ENCODE results near the gene DTNB. TPM values are rescaled to one million over a fixed set of nuclear protein-coding genes. Genes with fewer than 3 reads are reported as not detected.
A peak's percentile ranks its signal among the peaks of the same experiment; 100 is the strongest.
"Not testable (repeated sequence)": the region's sequence is repeated elsewhere in the genome, so short reads cannot be mapped to it uniquely, and the experiment has no call there.

DTNB gene
- total RNA-seq, 1 donor from 2014 or later = 28.9 TPM

DNA sequence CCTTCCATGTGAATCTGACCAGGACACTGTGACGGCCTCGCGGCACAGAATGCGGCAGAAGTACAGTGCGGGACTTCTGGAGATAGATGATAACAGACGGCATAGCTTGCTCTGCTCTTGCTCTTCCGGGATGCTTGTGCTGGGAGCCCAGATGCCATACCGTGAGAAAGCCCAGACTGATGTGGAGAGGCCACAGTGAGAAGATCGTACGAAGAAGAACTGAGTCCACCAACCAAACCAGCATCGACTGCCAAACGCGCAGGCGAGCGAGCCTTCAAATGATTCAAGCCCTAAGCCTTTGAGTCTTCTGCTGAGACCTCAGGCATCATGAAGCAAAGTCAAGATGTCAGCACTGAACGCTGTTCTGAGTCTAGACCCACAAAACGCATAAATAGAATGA is 33.7 kb downstream of the DTNB start:
- Mint-ChIP-seq H3K9me3 (no peaks in the 10 kb centered on the region), H3K4me3 (no peak overlapping the region), H3K36me3 (ENCODE audit: low read depth) (peaks cover 20% of the 10 kb centered on the region), H3K27me3 (ENCODE audit: insufficient read depth) (no peaks in the 10 kb centered on the region), H3K27ac (peak overlapping the region; percentile 2), H3K4me1 (ENCODE audit: low read depth) (peaks cover 8% of the 10 kb centered on the region)
- intact Hi-C loops (cut with micrococcal nuclease) = no loop called here
- DNase-seq (ENCODE audit: low spot score) = no peak

DNA sequence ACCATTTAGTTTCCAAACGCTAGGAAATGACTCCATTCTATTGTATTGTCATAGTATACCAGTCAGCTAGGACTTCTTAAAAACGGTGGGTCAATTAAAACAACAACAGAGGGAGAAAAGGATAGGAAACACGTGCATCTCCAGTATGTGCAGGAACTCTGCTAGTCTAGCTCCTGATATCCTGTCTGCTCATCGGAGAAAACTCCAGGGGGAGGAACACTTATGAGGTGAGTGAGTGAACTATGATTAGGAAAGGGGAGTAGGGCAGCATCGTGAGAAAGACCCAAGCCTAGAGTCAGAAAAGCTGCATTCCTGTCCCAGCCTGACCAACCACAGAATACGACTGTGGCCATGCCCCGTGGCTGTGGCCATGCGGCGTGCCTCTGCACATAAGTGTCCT is 34.2 kb downstream of the DTNB start:
- Mint-ChIP-seq H3K27ac (no peak overlapping the region), H3K9me3 (no peaks in the 10 kb centered on the region), H3K4me3 (no peak overlapping the region), H3K36me3 (ENCODE audit: low read depth) (peaks cover 16% of the 10 kb centered on the region), H3K27me3 (ENCODE audit: insufficient read depth) (no peaks in the 10 kb centered on the region), H3K4me1 (ENCODE audit: low read depth) (peaks cover 8% of the 10 kb centered on the region)
- no peak for DNase-seq (ENCODE audit: low spot score)
- intact Hi-C loops (cut with micrococcal nuclease) = no loop called here

DNA sequence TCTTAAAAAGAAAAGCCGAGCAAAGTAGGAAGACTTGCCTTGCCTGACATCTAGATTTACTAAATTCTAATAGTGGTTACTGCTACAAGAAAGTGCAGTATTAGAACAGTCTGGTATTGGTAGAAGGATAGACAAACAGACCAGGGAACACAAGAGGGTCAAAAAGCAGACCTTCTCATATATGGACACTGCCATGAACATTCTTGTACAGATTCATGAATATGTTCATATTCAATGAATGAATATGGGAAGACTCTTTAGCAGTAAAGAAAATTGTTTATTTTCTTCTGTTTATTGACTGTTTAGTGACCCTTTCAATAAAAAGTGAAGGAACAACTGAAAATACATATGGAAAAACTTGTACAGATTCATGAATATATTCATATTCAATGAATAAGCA is 37.6 kb downstream of the DTNB start:
- H3K36me3 Mint-ChIP-seq (ENCODE audit: low read depth) = peaks cover 8% of the 10 kb centered on the region
- no peaks in the 10 kb centered on the region for H3K4me1 Mint-ChIP-seq (ENCODE audit: low read depth)
- no peaks in the 10 kb centered on the region for H3K9me3 Mint-ChIP-seq
- no peak for DNase-seq (ENCODE audit: low spot score)
- H3K27me3 Mint-ChIP-seq (ENCODE audit: insufficient read depth) = no peaks in the 10 kb centered on the region
- no peak overlapping the region for H3K27ac Mint-ChIP-seq
- H3K4me3 Mint-ChIP-seq = no peak overlapping the region
- intact Hi-C loops (cut with micrococcal nuclease) = no loop called here

DNA sequence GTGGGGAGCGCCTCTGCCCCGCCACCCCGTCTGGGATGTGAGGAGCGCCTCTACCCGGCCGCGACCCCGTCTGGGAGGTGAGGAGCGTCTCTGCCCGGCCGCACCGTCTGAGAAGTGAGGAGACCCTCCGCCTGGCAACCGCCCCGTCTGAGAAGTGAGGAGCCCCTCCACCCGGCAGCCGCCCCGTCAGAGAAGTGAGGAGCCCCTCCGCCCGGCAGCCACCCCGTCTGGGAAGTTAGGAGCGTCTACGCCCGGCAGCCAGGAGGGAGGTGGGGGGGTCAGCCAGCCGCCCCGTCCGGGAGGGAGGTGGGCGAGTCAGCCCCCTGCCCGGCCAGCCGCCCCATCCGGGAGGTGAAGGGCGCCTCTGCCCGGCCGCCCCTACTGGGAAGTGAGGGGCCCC is 39.6 kb downstream of the DTNB start:
- DNase-seq (ENCODE audit: low spot score); H3K4me1 Mint-ChIP-seq (ENCODE audit: low read depth); intact Hi-C loops (cut with micrococcal nuclease); H3K4me3 Mint-ChIP-seq; H3K36me3 Mint-ChIP-seq (ENCODE audit: low read depth); H3K27ac Mint-ChIP-seq; H3K9me3 Mint-ChIP-seq; H3K27me3 Mint-ChIP-seq (ENCODE audit: insufficient read depth): not testable (repeated sequence)

DNA sequence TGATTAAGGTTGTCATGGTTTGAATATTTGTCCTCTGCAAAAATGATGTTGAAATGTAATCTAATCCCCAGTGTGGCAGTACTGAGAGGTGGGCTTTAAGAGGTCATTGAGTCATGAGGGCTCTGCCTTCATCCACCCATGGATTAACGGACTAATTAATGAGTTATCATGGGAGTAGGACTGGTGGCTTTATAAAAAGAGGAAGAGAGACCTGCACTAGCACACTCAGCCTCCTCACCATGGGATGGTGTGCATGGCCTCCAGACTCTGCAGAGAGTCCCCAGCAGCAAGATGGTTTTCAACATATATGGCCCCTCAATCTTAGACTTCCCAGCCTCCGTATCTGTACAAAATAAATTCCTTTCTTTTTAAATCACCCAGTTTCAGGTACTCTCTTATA is 41.0 kb downstream of the DTNB start:
- H3K27ac Mint-ChIP-seq = no peak overlapping the region
- peaks cover 3% of the 10 kb centered on the region for H3K36me3 Mint-ChIP-seq (ENCODE audit: low read depth)
- intact Hi-C loops (cut with micrococcal nuclease) = no loop called here
- H3K27me3 Mint-ChIP-seq (ENCODE audit: insufficient read depth) = no peaks in the 10 kb centered on the region
- no peaks in the 10 kb centered on the region for H3K9me3 Mint-ChIP-seq
- no peak for DNase-seq (ENCODE audit: low spot score)
- H3K4me1 Mint-ChIP-seq (ENCODE audit: low read depth) = no peaks in the 10 kb centered on the region
- no peak overlapping the region for H3K4me3 Mint-ChIP-seq

DNA sequence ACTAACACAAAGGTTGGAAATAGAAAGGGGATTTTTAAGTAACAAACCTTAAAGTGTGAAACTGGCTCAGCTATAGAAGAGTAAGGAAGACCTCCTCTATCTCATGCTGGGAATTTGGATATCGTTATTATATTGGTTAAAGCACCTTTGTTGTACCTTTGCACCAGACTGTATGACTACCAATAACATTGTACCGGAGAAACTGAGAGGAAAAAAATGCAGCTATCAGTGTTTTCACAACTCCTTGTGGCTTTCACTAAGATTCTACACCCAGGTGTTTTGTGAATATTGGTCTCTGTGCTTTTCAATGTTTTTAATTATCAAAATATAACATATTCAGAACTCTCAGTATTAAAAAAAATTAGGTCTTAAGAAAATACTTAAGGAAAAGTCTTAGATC is 48.7 kb downstream of the DTNB start:
- H3K36me3 Mint-ChIP-seq (ENCODE audit: low read depth) = peaks cover 17% of the 10 kb centered on the region
- no peak overlapping the region for H3K4me3 Mint-ChIP-seq
- intact Hi-C loops (cut with micrococcal nuclease) = no loop called here
- DNase-seq (ENCODE audit: low spot score) = no peak
- no peaks in the 10 kb centered on the region for H3K9me3 Mint-ChIP-seq
- no peak overlapping the region for H3K27ac Mint-ChIP-seq
- H3K27me3 Mint-ChIP-seq (ENCODE audit: insufficient read depth) = no peaks in the 10 kb centered on the region
- peaks cover 5% of the 10 kb centered on the region for H3K4me1 Mint-ChIP-seq (ENCODE audit: low read depth)

DNA sequence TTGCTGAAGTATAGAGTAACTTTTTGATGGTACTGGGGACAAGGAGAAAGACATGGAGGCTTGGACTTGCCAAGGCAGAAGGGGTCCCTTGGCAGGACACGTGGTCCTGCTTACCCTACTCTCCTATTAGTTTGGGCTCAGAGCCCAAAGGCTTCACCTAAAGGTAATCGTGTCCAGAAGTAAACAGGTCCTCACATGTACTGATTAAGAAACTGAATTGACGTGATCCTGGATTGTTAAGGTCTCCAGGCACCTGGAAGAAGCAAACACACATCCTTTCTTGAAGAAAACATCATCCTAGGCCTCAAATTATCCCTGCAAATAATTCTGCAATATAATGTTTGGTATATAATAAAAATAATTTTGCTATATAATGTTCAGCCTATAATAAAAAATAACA is 50.0 kb downstream of the DTNB start:
- no peaks in the 10 kb centered on the region for H3K27me3 Mint-ChIP-seq (ENCODE audit: insufficient read depth)
- peaks cover 17% of the 10 kb centered on the region for H3K36me3 Mint-ChIP-seq (ENCODE audit: low read depth)
- peaks cover 5% of the 10 kb centered on the region for H3K4me1 Mint-ChIP-seq (ENCODE audit: low read depth)
- no peak overlapping the region for H3K27ac Mint-ChIP-seq
- DNase-seq (ENCODE audit: low spot score) = no peak
- no peaks in the 10 kb centered on the region for H3K9me3 Mint-ChIP-seq
- intact Hi-C loops (cut with micrococcal nuclease) = no loop called here
- H3K4me3 Mint-ChIP-seq = no peak overlapping the region

DNA sequence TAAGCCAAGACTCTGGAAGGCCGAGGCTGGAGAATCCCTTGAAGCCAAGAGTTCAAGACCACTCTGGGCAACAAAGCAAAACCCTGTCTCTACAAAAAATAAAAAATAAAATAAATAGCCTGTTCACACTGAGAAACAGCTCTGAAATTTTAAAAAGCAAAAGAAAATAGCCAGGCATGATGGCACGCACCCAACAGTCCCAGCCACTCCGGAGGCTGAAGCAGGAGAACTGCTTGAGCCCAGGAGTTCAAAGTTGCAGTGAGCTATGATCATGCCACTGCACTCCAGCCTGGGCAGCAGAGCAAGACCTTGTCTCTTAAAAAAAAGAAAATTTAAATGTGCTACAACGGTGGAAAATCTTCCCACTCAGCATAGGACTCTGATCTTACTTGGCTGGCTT is 52.7 kb downstream of the DTNB start:
- no peaks in the 10 kb centered on the region for H3K27me3 Mint-ChIP-seq (ENCODE audit: insufficient read depth)
- no peak overlapping the region for H3K27ac Mint-ChIP-seq
- H3K36me3 Mint-ChIP-seq (ENCODE audit: low read depth) = peaks cover 10% of the 10 kb centered on the region
- no peak for DNase-seq (ENCODE audit: low spot score)
- peaks cover 5% of the 10 kb centered on the region for H3K4me1 Mint-ChIP-seq (ENCODE audit: low read depth)
- intact Hi-C loops (cut with micrococcal nuclease) = no loop called here
- no peak overlapping the region for H3K4me3 Mint-ChIP-seq
- no peaks in the 10 kb centered on the region for H3K9me3 Mint-ChIP-seq

DNA sequence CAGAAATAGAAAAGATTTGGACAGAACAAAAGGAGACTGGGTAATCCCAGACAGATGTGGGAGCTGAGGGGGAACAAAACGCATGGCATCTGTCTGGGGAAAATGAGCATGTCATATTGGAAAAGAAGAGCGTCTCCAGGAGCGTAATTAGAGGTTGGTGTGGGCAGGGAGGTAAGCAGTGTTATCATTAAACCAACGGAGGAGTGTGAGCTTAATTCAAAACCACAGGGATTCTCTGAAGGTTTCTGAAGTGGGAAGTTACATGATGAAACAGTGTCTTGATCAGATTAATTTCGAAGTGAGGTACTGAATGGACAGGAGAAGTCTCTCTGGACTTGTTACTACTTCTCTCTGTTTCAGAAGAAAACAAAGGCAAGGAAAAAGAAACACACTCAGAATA is 53.3 kb downstream of the DTNB start:
- intact Hi-C loops (cut with micrococcal nuclease) = no loop called here
- H3K36me3 Mint-ChIP-seq (ENCODE audit: low read depth) = peaks cover 7% of the 10 kb centered on the region
- no peaks in the 10 kb centered on the region for H3K27me3 Mint-ChIP-seq (ENCODE audit: insufficient read depth)
- no peaks in the 10 kb centered on the region for H3K9me3 Mint-ChIP-seq
- DNase-seq (ENCODE audit: low spot score) = no peak
- no peak overlapping the region for H3K4me3 Mint-ChIP-seq
- no peak overlapping the region for H3K27ac Mint-ChIP-seq
- peaks cover 5% of the 10 kb centered on the region for H3K4me1 Mint-ChIP-seq (ENCODE audit: low read depth)

DNA sequence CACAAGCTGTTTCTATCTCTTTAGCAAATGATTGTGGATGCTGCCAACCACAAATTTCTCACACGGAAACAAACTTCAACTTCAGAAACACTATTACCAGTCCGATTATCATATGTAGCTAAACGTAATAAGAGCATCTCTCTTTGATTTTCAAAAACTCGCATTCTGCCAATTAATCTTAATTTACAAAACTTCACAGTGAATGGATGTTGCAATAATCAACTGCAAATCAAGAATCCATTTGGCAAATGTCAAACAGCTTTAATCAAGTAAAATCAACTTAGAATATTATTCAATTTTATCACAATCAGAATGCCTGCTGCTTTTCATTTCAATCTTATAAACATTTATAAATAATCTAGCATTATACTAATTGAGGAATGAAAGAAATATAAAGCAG is 54.2 kb downstream of the DTNB start:
- H3K4me1 Mint-ChIP-seq (ENCODE audit: low read depth) = peaks cover 2% of the 10 kb centered on the region
- no peak overlapping the region for H3K4me3 Mint-ChIP-seq
- peaks cover 5% of the 10 kb centered on the region for H3K36me3 Mint-ChIP-seq (ENCODE audit: low read depth)
- DNase-seq (ENCODE audit: low spot score) = no peak
- no peaks in the 10 kb centered on the region for H3K9me3 Mint-ChIP-seq
- no peak overlapping the region for H3K27ac Mint-ChIP-seq
- no peaks in the 10 kb centered on the region for H3K27me3 Mint-ChIP-seq (ENCODE audit: insufficient read depth)
- intact Hi-C loops (cut with micrococcal nuclease) = no loop called here

DNA sequence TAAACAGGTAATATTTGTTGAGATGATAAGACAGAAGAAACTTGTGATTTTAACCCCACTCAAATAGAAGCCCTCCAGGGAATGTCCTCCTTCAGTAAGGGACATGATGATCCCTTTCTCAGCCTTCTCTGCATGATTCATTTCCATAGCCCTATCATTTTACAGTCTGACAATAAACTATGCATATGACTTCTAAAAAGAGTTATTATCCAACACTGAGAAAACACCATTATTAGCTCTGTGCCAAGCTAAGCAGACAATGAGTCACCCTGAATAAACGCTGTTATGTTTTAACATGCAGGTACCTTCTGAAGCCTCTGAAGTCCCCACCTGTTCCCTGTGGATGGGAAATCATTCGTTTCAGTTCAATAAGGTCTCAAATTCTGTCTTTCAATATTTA is 54.7 kb downstream of the DTNB start:
- DNase-seq (ENCODE audit: low spot score) = no peak
- Mint-ChIP-seq H3K36me3 (ENCODE audit: low read depth) (peaks cover 2% of the 10 kb centered on the region), H3K4me3 (no peak overlapping the region), H3K27me3 (ENCODE audit: insufficient read depth) (no peaks in the 10 kb centered on the region), H3K9me3 (no peaks in the 10 kb centered on the region), H3K4me1 (ENCODE audit: low read depth) (no peaks in the 10 kb centered on the region), H3K27ac (no peak overlapping the region)
- intact Hi-C loops (cut with micrococcal nuclease) = no loop called here

DNA sequence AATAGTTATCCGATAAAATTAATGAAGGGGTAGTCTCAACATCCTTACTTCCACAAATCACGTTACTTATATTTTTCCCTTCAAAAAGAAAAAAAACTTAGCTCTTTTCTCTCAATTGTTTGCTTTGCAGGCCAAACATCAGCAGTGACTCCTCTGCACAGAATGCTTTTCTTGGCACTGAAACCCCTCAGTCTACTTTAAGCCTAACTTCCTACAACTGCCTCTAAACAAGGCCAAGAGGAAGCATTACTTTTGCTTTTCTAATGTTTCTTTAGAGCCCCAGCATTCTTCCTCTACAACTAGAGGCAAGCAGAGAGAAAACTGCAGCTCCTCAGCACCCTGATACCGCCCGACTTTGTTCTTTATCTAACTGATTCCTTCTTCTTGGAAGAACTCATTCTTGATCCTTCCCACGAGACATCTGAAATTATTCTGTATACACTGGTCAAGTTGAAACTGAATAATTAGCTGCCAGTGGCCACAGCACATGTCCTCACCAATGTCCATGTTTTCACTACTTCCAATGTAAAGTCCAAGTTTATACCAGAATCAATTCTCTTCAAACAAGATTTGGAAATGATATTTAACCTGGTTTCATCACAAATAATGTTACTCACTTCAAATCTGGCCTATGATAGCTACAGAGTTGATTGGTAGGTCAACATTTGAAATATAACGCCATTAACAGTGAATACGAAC is 55.3 kb downstream of the DTNB start:
- Mint-ChIP-seq H3K27ac (no peak overlapping the region), H3K4me3 (no peak overlapping the region), H3K4me1 (ENCODE audit: low read depth) (no peaks in the 10 kb centered on the region), H3K27me3 (ENCODE audit: insufficient read depth) (no peaks in the 10 kb centered on the region), H3K36me3 (ENCODE audit: low read depth) (peaks cover 2% of the 10 kb centered on the region), H3K9me3 (no peaks in the 10 kb centered on the region)
- no peak for DNase-seq (ENCODE audit: low spot score)
- intact Hi-C loops (cut with micrococcal nuclease) = no loop called here

DNA sequence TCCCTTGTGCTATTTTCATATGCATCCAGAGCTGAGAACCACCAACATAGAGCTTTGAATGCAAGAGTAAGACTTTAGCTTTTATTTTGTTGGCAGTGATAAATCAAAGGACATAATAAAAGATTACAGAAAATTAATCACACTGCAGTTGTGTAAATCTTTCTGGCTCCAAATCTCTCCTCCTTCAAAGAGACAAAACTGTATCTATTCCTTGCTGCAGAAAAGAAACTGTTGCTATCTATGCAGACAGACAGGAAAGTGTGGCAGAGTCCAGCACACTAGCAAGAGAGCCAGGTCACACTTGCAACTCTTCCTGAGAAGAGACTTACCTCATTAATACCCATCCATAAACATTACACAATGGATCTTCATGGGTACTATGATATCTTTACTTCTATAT is 57.5 kb downstream of the DTNB start:
- H3K27ac Mint-ChIP-seq = no peak overlapping the region
- H3K4me1 Mint-ChIP-seq (ENCODE audit: low read depth) = no peaks in the 10 kb centered on the region
- intact Hi-C loops (cut with micrococcal nuclease) = no loop called here
- H3K36me3 Mint-ChIP-seq (ENCODE audit: low read depth) = peaks cover 2% of the 10 kb centered on the region
- no peaks in the 10 kb centered on the region for H3K27me3 Mint-ChIP-seq (ENCODE audit: insufficient read depth)
- no peak overlapping the region for H3K4me3 Mint-ChIP-seq
- no peak for DNase-seq (ENCODE audit: low spot score)
- H3K9me3 Mint-ChIP-seq = no peaks in the 10 kb centered on the region

DNA sequence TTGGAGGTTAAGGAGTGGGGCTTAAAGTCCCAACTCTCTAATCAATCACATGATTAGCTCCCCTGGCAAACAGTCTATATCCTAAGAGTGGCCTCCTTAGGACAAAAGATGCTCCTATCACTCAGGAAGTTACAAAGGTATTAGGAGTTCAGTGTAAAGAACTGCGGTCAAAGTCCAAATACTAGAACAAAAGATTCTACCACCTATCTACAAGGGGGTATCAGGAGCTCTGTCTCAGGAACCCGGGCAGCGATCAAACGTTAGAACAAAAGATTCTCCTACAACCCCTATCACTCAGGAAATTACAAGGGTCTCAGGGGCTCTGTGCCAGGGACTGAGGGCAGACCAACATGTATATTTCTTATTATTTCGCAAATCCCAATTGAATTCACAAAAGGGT is 58.0 kb downstream of the DTNB start:
- Mint-ChIP-seq H3K36me3 (ENCODE audit: low read depth) (peaks cover 2% of the 10 kb centered on the region), H3K4me3 (no peak overlapping the region), H3K4me1 (ENCODE audit: low read depth) (no peaks in the 10 kb centered on the region), H3K27ac (no peak overlapping the region), H3K9me3 (no peaks in the 10 kb centered on the region), H3K27me3 (ENCODE audit: insufficient read depth) (no peaks in the 10 kb centered on the region)
- DNase-seq (ENCODE audit: low spot score) = no peak
- intact Hi-C loops (cut with micrococcal nuclease) = no loop called here

All from activated T-helper 1 cell treated with anti-CD3 and anti-CD28 coated beads, Interleukin-12 subunit alpha, Interleukin-12 subunit beta, Interleukin-2, Interleukin-4 antibody, amounts not matched to agents 30 ng/mL and 10 ng/mL and 1 ng/mL, durations not matched to agents 14 hours and 24 hours and 36 hours (primary cell).